ENCODE data around the gene MITF. TPM values are rescaled to one million over a fixed set of nuclear protein-coding genes. Genes with fewer than 3 reads are reported as not detected.

The MITF gene
- total RNA-seq, 1 donor from 2014 or later, result 2.0 TPM

- Mint-ChIP-seq H3K27ac (ENCODE audit: unreplicated experiment) (no peak overlapping the region), H3K9me3 (peaks cover 6% of the 10 kb centered on the region), H3K27me3 (ENCODE audit: low read depth) (no peaks in the 10 kb centered on the region), H3K36me3 (ENCODE audit: low read depth) (peaks cover 8% of the 10 kb centered on the region), H3K4me3 (no peak overlapping the region), H3K4me1 (peaks cover 5% of the 10 kb centered on the region)
- no peak for DNase-seq (ENCODE audit: low read depth, low spot score)
- TF ChIP-seq CTCF (conservative IDR thresholded peaks at IDR 0.05), result no peak
These were observed 16.5 kb downstream of the MITF start for GRCh38 chr3:69755795-69756194.

- H3K36me3 Mint-ChIP-seq (ENCODE audit: low read depth), result no peaks in the 10 kb centered on the region
- TF ChIP-seq CTCF (conservative IDR thresholded peaks at IDR 0.05), result no peak
- DNase-seq (ENCODE audit: low read depth, low spot score), result no peak
- H3K27ac Mint-ChIP-seq (ENCODE audit: unreplicated experiment), result no peak overlapping the region
- H3K9me3 Mint-ChIP-seq, result no peaks in the 10 kb centered on the region
- no peaks in the 10 kb centered on the region for H3K4me1 Mint-ChIP-seq
- H3K4me3 Mint-ChIP-seq, result no peak overlapping the region
- H3K27me3 Mint-ChIP-seq (ENCODE audit: low read depth), result peaks cover 3% of the 10 kb centered on the region
These were observed 22.9 kb downstream of the MITF start for GRCh38 chr3:69761896-69762767.

GRCh38 chr3:69762768-69763229, 23.5 kb downstream of the MITF start:
- H3K4me3 Mint-ChIP-seq, result no peak overlapping the region
- H3K27me3 Mint-ChIP-seq (ENCODE audit: low read depth), result peaks cover 5% of the 10 kb centered on the region
- H3K4me1 Mint-ChIP-seq, result no peaks in the 10 kb centered on the region
- DNase-seq (ENCODE audit: low read depth, low spot score), result no peak
- no peak for TF ChIP-seq CTCF (conservative IDR thresholded peaks at IDR 0.05)
- H3K9me3 Mint-ChIP-seq, result no peaks in the 10 kb centered on the region
- no peaks in the 10 kb centered on the region for H3K36me3 Mint-ChIP-seq (ENCODE audit: low read depth)
- no peak overlapping the region for H3K27ac Mint-ChIP-seq (ENCODE audit: unreplicated experiment)

- H3K4me1 Mint-ChIP-seq, result no peaks in the 10 kb centered on the region
- H3K27me3 Mint-ChIP-seq (ENCODE audit: low read depth), result peaks cover 5% of the 10 kb centered on the region
- H3K4me3 Mint-ChIP-seq, result no peak overlapping the region
- TF ChIP-seq CTCF (conservative IDR thresholded peaks at IDR 0.05), result no peak
- H3K36me3 Mint-ChIP-seq (ENCODE audit: low read depth), result no peaks in the 10 kb centered on the region
- no peak overlapping the region for H3K27ac Mint-ChIP-seq (ENCODE audit: unreplicated experiment)
- no peaks in the 10 kb centered on the region for H3K9me3 Mint-ChIP-seq
- no peak for DNase-seq (ENCODE audit: low read depth, low spot score)
These were observed 24.2 kb downstream of the MITF start for GRCh38 chr3:69763458-69763857.

- no peaks in the 10 kb centered on the region for H3K36me3 Mint-ChIP-seq (ENCODE audit: low read depth)
- no peaks in the 10 kb centered on the region for H3K4me1 Mint-ChIP-seq
- H3K9me3 Mint-ChIP-seq, result no peaks in the 10 kb centered on the region
- DNase-seq (ENCODE audit: low read depth, low spot score), result no peak
- TF ChIP-seq CTCF (conservative IDR thresholded peaks at IDR 0.05), result no peak
- no peak overlapping the region for H3K27ac Mint-ChIP-seq (ENCODE audit: unreplicated experiment)
- peaks cover 5% of the 10 kb centered on the region for H3K27me3 Mint-ChIP-seq (ENCODE audit: low read depth)
- H3K4me3 Mint-ChIP-seq, result no peak overlapping the region
These were observed 25.0 kb downstream of the MITF start for GRCh38 chr3:69764121-69764741.
